SK-N-SH treated with all-trans-retinoic acid at 6 μM for 48 hours (cell line): ENCODE data around the gene TLCD3A.

Experiments used
- CREB5 ChIP-seq: fragments of 250-450 bp; sonication (Bioruptor Pico); IDR thresholded peaks from 2 replicates; pipeline ENCODE4 v1.5.1; 2020; ENCODE audit warnings: low read depth, mild to moderate bottlenecking, moderate library complexity
- CSDC2 ChIP-seq: fragments of 250-450 bp; sonication (Bioruptor Pico); IDR thresholded peaks from 2 replicates; pipeline ENCODE4 v1.5.0; 2020; ENCODE audit warnings: mild to moderate bottlenecking, moderate library complexity
- PATZ1 ChIP-seq: fragments of 250-450 bp; sonication (Bioruptor Pico); IDR thresholded peaks from 2 replicates; pipeline ENCODE4 v1.8.0; 2020; ENCODE audit warnings: mild to moderate bottlenecking, moderate library complexity, borderline replicate concordance
- POU6F1 ChIP-seq: fragments of 250-450 bp; sonication (Bioruptor Pico); IDR thresholded peaks from 2 replicates; pipeline ENCODE4 v1.8.0; 2021; ENCODE audit warnings: low read depth, mild to moderate bottlenecking, moderate library complexity, borderline replicate concordance
- PPARA ChIP-seq: fragments of 250-450 bp; sonication (Bioruptor Pico); IDR thresholded peaks from 2 replicates; pipeline ENCODE4 v1.5.0; 2020; ENCODE audit warnings: mild to moderate bottlenecking, borderline replicate concordance
- SNAI2 ChIP-seq: fragments of 250-450 bp; sonication (Bioruptor Pico); IDR thresholded peaks from 2 replicates; pipeline ENCODE4 v1.5.0; 2020; ENCODE audit warnings: mild to moderate bottlenecking, moderate library complexity
- TCF4 ChIP-seq: fragments of 250-450 bp; sonication (Bioruptor Pico); IDR thresholded peaks from 2 replicates; pipeline ENCODE4 v1.8.0; 2021; ENCODE audit warnings: mild to moderate bottlenecking, moderate library complexity, borderline replicate concordance
- TOX ChIP-seq: fragments of 250-450 bp; sonication (Bioruptor Pico); IDR thresholded peaks from 2 replicates; pipeline ENCODE4 v1.8.0; 2021; ENCODE audit warnings: mild to moderate bottlenecking, moderate library complexity, borderline replicate concordance
- ZFP3 ChIP-seq: fragments of 250-450 bp; sonication (Bioruptor Pico); IDR thresholded peaks from 2 replicates; pipeline ENCODE4 v1.5.0; 2020; ENCODE audit warnings: mild to moderate bottlenecking, moderate library complexity
- ZFP30 ChIP-seq: fragments of 450-650 bp; formaldehyde crosslinking; IDR thresholded peaks from 2 replicates; pipeline ENCODE4 v1.5.0; 2022; ENCODE audit warnings: mild to moderate bottlenecking, moderate library complexity
- ZNF70 ChIP-seq: fragments of 450-650 bp; formaldehyde crosslinking; IDR thresholded peaks from 2 replicates; pipeline ENCODE4 v1.5.0; 2020; ENCODE audit warnings: mild to moderate bottlenecking, moderate library complexity

- TF ChIP-seq CREB5 (CRISPR knock-in tag) (no peak), SNAI2 (CRISPR knock-in tag) (no peak), TOX (CRISPR knock-in tag) (no peak), TCF4 (CRISPR knock-in tag) (no peak), POU6F1 (CRISPR knock-in tag) (no peak), PATZ1 (CRISPR knock-in tag) (no peak), ZFP30 (CRISPR knock-in tag) (no peak), PPARA (no peak), CSDC2 (CRISPR knock-in tag) (no peak), ZFP3 (CRISPR knock-in tag) (no peak), ZNF70 (CRISPR knock-in tag) (no peak)
Observed at GRCh38 chr17:689556-690275, 42.7 kb upstream of the TLCD3A start.
